ENCODE measurements around the gene SHB. TPM values are rescaled to one million over a fixed set of nuclear protein-coding genes. Genes with fewer than 3 reads are reported as not detected.

SHB gene
- total and polyA plus RNA-seq, 2 of the 13 experiments (the other 11 are each of a cell fraction or from before 2014, with no cell fraction given), result 19.4 to 20.7 TPM

DNA sequence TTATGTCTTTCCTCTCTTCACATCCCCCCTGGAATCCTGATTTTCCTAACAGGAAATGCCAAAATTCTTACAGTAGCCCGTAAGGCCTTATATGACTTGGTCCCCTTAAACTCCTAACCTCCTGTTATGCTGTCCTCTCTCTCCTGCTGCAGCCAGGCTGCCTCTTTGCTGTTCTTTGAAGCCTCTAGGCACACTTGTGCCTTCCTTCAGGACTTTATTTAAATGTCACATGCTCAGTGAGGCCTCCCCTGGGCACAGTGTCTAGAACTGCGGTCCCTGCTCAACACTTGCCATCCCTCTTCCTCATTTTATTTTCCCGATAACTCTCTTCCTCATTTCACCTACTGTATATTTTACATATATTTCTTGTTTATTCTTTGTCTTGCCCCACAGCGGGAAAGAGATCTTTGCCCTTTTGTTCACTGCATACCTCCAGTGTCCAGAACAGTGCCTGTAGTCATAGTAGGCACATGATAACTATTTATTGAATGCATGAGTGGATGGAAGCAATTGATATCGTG, 5.5 kb upstream of the SHB start (continued):
- TF ChIP-seq, protein P1, sequence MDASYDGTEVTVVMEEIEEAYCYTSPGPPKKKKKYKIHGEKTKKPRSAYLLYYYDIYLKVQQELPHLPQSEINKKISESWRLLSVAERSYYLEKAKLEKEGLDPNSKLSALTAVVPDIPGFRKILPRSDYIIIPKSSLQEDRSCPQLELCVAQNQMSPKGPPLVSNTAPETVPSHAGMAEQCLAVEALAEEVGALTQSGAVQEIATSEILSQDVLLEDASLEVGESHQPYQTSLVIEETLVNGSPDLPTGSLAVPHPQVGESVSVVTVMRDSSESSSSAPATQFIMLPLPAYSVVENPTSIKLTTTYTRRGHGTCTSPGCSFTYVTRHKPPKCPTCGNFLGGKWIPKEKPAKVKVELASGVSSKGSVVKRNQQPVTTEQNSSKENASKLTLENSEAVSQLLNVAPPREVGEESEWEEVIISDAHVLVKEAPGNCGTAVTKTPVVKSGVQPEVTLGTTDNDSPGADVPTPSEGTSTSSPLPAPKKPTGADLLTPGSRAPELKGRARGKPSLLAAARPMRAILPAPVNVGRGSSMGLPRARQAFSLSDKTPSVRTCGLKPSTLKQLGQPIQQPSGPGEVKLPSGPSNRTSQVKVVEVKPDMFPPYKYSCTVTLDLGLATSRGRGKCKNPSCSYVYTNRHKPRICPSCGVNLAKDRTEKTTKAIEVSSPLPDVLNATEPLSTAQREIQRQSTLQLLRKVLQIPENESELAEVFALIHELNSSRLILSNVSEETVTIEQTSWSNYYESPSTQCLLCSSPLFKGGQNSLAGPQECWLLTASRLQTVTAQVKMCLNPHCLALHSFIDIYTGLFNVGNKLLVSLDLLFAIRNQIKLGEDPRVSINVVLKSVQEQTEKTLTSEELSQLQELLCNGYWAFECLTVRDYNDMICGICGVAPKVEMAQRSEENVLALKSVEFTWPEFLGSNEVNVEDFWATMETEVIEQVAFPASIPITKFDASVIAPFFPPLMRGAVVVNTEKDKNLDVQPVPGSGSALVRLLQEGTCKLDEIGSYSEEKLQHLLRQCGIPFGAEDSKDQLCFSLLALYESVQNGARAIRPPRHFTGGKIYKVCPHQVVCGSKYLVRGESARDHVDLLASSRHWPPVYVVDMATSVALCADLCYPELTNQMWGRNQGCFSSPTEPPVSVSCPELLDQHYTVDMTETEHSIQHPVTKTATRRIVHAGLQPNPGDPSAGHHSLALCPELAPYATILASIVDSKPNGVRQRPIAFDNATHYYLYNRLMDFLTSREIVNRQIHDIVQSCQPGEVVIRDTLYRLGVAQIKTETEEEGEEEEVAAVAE (CRISPR knock-in tag; IDR thresholded peaks at IDR 0.05; ENCODE audit: borderline replicate concordance), result no peak
- TF ChIP-seq SP4 (CRISPR knock-in tag; IDR thresholded peaks at IDR 0.05) (no peak), ZNF510 (CRISPR knock-in tag; IDR thresholded peaks at IDR 0.05; ENCODE audit: low read depth) (no peak), MTA3 (CRISPR knock-in tag; IDR thresholded peaks at IDR 0.05) (no peak), TEAD3 (CRISPR knock-in tag; optimal IDR thresholded peaks at IDR 0.05; ENCODE audit: borderline replicate concordance) (peak; percentile 36), ASH2L (IDR thresholded peaks at IDR 0.05; ENCODE audit: insufficient read length, low read depth, low read length) (peak; percentile 30), SUZ12 (IDR thresholded peaks at IDR 0.05; ENCODE audit: low read depth, low read length) (no peak), HNF4A (CRISPR knock-in tag; IDR thresholded peaks at IDR 0.05) (peak; percentile 28; the same call in 1 of the 2 replicates)
- TF ChIP-seq, protein P2, sequence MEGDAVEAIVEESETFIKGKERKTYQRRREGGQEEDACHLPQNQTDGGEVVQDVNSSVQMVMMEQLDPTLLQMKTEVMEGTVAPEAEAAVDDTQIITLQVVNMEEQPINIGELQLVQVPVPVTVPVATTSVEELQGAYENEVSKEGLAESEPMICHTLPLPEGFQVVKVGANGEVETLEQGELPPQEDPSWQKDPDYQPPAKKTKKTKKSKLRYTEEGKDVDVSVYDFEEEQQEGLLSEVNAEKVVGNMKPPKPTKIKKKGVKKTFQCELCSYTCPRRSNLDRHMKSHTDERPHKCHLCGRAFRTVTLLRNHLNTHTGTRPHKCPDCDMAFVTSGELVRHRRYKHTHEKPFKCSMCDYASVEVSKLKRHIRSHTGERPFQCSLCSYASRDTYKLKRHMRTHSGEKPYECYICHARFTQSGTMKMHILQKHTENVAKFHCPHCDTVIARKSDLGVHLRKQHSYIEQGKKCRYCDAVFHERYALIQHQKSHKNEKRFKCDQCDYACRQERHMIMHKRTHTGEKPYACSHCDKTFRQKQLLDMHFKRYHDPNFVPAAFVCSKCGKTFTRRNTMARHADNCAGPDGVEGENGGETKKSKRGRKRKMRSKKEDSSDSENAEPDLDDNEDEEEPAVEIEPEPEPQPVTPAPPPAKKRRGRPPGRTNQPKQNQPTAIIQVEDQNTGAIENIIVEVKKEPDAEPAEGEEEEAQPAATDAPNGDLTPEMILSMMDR (CRISPR knock-in tag; IDR thresholded peaks at IDR 0.05), result no peak

Measured in HepG2 (cell line).